SK-N-SH treated with all-trans-retinoic acid at 6 μM for 48 hours (cell line): Measurements from ENCODE around the gene BMP6.

Source experiments
- ATAC-seq: fragments of 200-7000 bp; cut with Tn5 transposase; 3 replicates; pipeline ENCODE4 v1.9.1; 2020; ENCODE audit warnings: mild to moderate bottlenecking, moderate library complexity
- ARNTL ChIP-seq: fragments of 450-650 bp; formaldehyde crosslinking; IDR thresholded peaks from 2 replicates; pipeline ENCODE4 v1.5.0; 2020; ENCODE audit warnings: low read depth, mild to moderate bottlenecking, moderate library complexity, borderline replicate concordance
- BACH2 ChIP-seq: fragments of 250-450 bp; sonication (Bioruptor Pico); IDR thresholded peaks from 2 replicates; pipeline ENCODE4 v1.9.0; 2021; ENCODE audit warnings: mild to moderate bottlenecking, borderline replicate concordance
- CSDC2 ChIP-seq: fragments of 250-450 bp; sonication (Bioruptor Pico); IDR thresholded peaks from 2 replicates; pipeline ENCODE4 v1.5.0; 2020; ENCODE audit warnings: mild to moderate bottlenecking, moderate library complexity
- ESRRG ChIP-seq: fragments of 250-450 bp; sonication (Bioruptor Pico); IDR thresholded peaks from 2 replicates; pipeline ENCODE4 v1.6.1; 2021; ENCODE audit warnings: mild to moderate bottlenecking
- GLIS3 ChIP-seq: fragments of 250-450 bp; sonication (Bioruptor Pico); IDR thresholded peaks from 2 replicates; pipeline ENCODE4 v1.5.0; 2020; ENCODE audit warnings: mild to moderate bottlenecking, moderate library complexity
- ISL1 ChIP-seq: fragments of 250-450 bp; sonication (Bioruptor Pico); IDR thresholded peaks from 2 replicates; pipeline ENCODE4 v2.1.2; 2022; ENCODE audit warnings: mild to moderate bottlenecking, moderate library complexity
- OSR1 ChIP-seq: fragments of 250-450 bp; sonication (Bioruptor Pico); IDR thresholded peaks from 2 replicates; pipeline ENCODE4 v1.8.0; 2022; ENCODE audit warnings: moderate library complexity, mild to moderate bottlenecking, inconsistent platforms
- POU6F1 ChIP-seq: fragments of 250-450 bp; sonication (Bioruptor Pico); IDR thresholded peaks from 2 replicates; pipeline ENCODE4 v1.8.0; 2021; ENCODE audit warnings: low read depth, mild to moderate bottlenecking, moderate library complexity, borderline replicate concordance
- PPARA ChIP-seq: fragments of 250-450 bp; sonication (Bioruptor Pico); IDR thresholded peaks from 2 replicates; pipeline ENCODE4 v1.5.0; 2020; ENCODE audit warnings: mild to moderate bottlenecking, borderline replicate concordance
- RARB ChIP-seq: fragments of 250-450 bp; sonication (Bioruptor Pico); IDR thresholded peaks from 2 replicates; pipeline ENCODE4 v1.8.0; 2021; ENCODE audit warnings: mild to moderate bottlenecking, moderate library complexity
- SNAI2 ChIP-seq: fragments of 250-450 bp; sonication (Bioruptor Pico); IDR thresholded peaks from 2 replicates; pipeline ENCODE4 v1.5.0; 2020; ENCODE audit warnings: mild to moderate bottlenecking, moderate library complexity
- TCF4 ChIP-seq: fragments of 250-450 bp; sonication (Bioruptor Pico); IDR thresholded peaks from 2 replicates; pipeline ENCODE4 v1.8.0; 2021; ENCODE audit warnings: mild to moderate bottlenecking, moderate library complexity, borderline replicate concordance
- TOX ChIP-seq: fragments of 250-450 bp; sonication (Bioruptor Pico); IDR thresholded peaks from 2 replicates; pipeline ENCODE4 v1.8.0; 2021; ENCODE audit warnings: mild to moderate bottlenecking, moderate library complexity, borderline replicate concordance
- TSHZ2 ChIP-seq: fragments of 250-450 bp; sonication (Bioruptor Pico); IDR thresholded peaks from 2 replicates; pipeline ENCODE4 v1.5.0; 2020; ENCODE audit warnings: mild to moderate bottlenecking, moderate library complexity
- ZC3H10 ChIP-seq: fragments of 250-450 bp; sonication (Bioruptor Pico); IDR thresholded peaks from 2 replicates; pipeline ENCODE4 v1.5.1; 2021; ENCODE audit warnings: mild to moderate bottlenecking, moderate library complexity
- ZFP3 ChIP-seq: fragments of 250-450 bp; sonication (Bioruptor Pico); IDR thresholded peaks from 2 replicates; pipeline ENCODE4 v1.5.0; 2020; ENCODE audit warnings: mild to moderate bottlenecking, moderate library complexity
- ZFP30 ChIP-seq: fragments of 450-650 bp; formaldehyde crosslinking; IDR thresholded peaks from 2 replicates; pipeline ENCODE4 v1.5.0; 2022; ENCODE audit warnings: mild to moderate bottlenecking, moderate library complexity
- ZNF565 ChIP-seq: fragments of 450-650 bp; formaldehyde crosslinking; conservative IDR thresholded peaks from 2 replicates; pipeline ENCODE4 v1.5.0; 2020; ENCODE audit warnings: low read depth, mild to moderate bottlenecking, moderate library complexity
- ZNF70 ChIP-seq: fragments of 450-650 bp; formaldehyde crosslinking; IDR thresholded peaks from 2 replicates; pipeline ENCODE4 v1.5.0; 2020; ENCODE audit warnings: mild to moderate bottlenecking, moderate library complexity
- ZNF8 ChIP-seq: fragments of 450-650 bp; formaldehyde crosslinking; IDR thresholded peaks from 2 replicates; pipeline ENCODE4 v1.5.0; 2020; ENCODE audit warnings: mild to moderate bottlenecking, moderate library complexity
- TF ChIP-seq, protein P1 (sequence below): fragments of 250-450 bp; sonication (Bioruptor Pico); IDR thresholded peaks from 2 replicates; pipeline ENCODE4 v1.5.1; 2020; ENCODE audit warnings: low read depth, mild to moderate bottlenecking, moderate library complexity
- TF ChIP-seq, protein P2 (sequence below): fragments of 250-450 bp; sonication (Bioruptor Pico); IDR thresholded peaks from 2 replicates; pipeline ENCODE4 v1.8.0; 2020; ENCODE audit warnings: mild to moderate bottlenecking, moderate library complexity, borderline replicate concordance
- TF ChIP-seq, protein P3 (sequence below): fragments of 250-450 bp; sonication (Bioruptor Pico); IDR thresholded peaks from 2 replicates; pipeline ENCODE4 v1.5.1; 2021; ENCODE audit warnings: mild to moderate bottlenecking, moderate library complexity

Gene BMP6

DNA sequence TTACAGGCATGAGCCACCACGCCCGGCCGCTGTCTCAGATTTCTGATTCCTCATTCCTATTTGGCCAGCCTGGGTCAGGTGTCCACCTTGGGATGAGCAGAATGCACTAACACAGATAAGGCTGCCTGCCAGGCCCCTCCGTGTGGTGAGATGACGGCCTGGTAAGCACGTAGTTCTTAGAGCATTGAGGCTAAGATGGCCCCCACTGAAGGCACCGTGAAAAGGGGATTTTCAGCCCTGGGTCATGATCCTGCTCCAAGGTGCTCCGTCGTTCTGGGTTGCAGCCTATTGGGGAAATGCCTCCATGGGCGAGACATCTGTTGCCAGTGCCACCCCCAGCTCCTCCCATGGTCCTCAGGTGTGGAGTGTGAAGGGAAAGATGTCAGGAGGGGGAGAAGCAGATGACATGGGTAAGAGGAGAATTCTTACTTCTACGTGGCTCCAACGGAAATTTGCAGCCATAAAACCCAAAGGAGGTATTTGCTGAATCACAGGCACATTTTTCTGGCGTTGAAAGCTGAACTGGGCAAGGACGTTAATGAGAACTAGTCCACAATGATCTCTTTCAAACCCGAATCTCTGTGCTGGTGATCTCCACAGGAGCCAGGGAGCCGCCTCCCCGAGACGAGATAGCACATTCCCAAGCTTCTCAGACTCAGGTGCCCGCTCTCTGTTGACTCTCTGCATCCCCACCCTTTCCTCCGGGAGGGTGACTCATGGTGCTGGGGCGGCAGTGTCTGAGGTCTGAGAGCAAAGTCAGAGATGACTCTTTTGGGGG lies 34.0 kb upstream of the BMP6 start:
- ATAC-seq = peak; percentile 62
- TF ChIP-seq ISL1 = no peak
- no peak for TF ChIP-seq SNAI2 (CRISPR knock-in tag)
- no peak for TF ChIP-seq ZNF565 (CRISPR knock-in tag)
- TF ChIP-seq PPARA = no peak
- TF ChIP-seq ESRRG (CRISPR knock-in tag) = no peak
- no peak for TF ChIP-seq GLIS3
- TF ChIP-seq, protein P1, sequence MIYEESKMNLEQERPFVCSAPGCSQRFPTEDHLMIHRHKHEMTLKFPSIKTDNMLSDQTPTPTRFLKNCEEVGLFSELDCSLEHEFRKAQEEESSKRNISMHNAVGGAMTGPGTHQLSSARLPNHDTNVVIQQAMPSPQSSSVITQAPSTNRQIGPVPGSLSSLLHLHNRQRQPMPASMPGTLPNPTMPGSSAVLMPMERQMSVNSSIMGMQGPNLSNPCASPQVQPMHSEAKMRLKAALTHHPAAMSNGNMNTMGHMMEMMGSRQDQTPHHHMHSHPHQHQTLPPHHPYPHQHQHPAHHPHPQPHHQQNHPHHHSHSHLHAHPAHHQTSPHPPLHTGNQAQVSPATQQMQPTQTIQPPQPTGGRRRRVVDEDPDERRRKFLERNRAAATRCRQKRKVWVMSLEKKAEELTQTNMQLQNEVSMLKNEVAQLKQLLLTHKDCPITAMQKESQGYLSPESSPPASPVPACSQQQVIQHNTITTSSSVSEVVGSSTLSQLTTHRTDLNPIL = no peak
- no peak for TF ChIP-seq TOX (CRISPR knock-in tag)
- no peak for TF ChIP-seq TCF4 (CRISPR knock-in tag)
- no peak for TF ChIP-seq CSDC2
- TF ChIP-seq, protein P2, sequence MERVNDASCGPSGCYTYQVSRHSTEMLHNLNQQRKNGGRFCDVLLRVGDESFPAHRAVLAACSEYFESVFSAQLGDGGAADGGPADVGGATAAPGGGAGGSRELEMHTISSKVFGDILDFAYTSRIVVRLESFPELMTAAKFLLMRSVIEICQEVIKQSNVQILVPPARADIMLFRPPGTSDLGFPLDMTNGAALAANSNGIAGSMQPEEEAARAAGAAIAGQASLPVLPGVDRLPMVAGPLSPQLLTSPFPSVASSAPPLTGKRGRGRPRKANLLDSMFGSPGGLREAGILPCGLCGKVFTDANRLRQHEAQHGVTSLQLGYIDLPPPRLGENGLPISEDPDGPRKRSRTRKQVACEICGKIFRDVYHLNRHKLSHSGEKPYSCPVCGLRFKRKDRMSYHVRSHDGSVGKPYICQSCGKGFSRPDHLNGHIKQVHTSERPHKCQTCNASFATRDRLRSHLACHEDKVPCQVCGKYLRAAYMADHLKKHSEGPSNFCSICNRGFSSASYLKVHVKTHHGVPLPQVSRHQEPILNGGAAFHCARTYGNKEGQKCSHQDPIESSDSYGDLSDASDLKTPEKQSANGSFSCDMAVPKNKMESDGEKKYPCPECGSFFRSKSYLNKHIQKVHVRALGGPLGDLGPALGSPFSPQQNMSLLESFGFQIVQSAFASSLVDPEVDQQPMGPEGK = no peak
- no peak for TF ChIP-seq ARNTL (CRISPR knock-in tag)
- TF ChIP-seq ZFP3 = no peak
- TF ChIP-seq RARB (CRISPR knock-in tag) = no peak
- TF ChIP-seq ZC3H10 (CRISPR knock-in tag) = no peak
- TF ChIP-seq, protein P3, sequence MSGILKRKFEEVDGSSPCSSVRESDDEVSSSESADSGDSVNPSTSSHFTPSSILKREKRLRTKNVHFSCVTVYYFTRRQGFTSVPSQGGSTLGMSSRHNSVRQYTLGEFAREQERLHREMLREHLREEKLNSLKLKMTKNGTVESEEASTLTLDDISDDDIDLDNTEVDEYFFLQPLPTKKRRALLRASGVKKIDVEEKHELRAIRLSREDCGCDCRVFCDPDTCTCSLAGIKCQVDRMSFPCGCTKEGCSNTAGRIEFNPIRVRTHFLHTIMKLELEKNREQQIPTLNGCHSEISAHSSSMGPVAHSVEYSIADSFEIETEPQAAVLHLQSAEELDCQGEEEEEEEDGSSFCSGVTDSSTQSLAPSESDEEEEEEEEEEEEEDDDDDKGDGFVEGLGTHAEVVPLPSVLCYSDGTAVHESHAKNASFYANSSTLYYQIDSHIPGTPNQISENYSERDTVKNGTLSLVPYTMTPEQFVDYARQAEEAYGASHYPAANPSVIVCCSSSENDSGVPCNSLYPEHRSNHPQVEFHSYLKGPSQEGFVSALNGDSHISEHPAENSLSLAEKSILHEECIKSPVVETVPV (CRISPR knock-in tag) = no peak
- TF ChIP-seq TSHZ2 (CRISPR knock-in tag) = no peak
- no peak for TF ChIP-seq BACH2 (CRISPR knock-in tag)
- no peak for TF ChIP-seq ZNF8 (CRISPR knock-in tag)
- TF ChIP-seq ZFP30 (CRISPR knock-in tag) = no peak
- TF ChIP-seq, all 23 proteins: peak for 0

DNA sequence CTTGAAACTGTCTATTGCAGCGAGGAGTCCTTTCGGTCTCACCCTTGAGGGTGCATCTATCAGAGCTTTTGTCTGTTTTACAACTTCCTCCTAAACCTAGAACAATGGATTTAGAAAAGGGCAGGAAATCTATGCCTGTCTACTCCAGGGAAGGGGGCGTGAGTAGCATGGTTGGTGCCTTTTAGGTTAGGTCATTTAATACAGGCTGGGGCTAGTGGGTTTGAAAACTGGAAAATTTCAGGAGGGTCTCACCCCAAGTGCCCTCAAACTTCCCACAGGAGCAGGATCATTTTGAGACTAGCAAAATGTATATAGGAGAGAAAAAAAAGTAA lies 33.5 kb upstream of the BMP6 start:
- ATAC-seq = no peak; the same call in 2 of the 3 replicates
- TF ChIP-seq TSHZ2 (CRISPR knock-in tag) (no peak), ZNF70 (CRISPR knock-in tag) (no peak), CSDC2 (no peak), ARNTL (CRISPR knock-in tag) (no peak), TCF4 (CRISPR knock-in tag) (no peak), GLIS3 (no peak), ZNF565 (CRISPR knock-in tag) (no peak), BACH2 (CRISPR knock-in tag) (no peak), PPARA (no peak), OSR1 (no peak), RARB (CRISPR knock-in tag) (no peak), ZFP3 (no peak), POU6F1 (CRISPR knock-in tag) (no peak), ISL1 (no peak)
- TF ChIP-seq, protein P1 = no peak
- TF ChIP-seq, protein P3 (CRISPR knock-in tag) = no peak
